ENCODE measurements around the gene MATCAP1.
A peak's percentile ranks its signal among the peaks of the same experiment; 100 is the strongest.

Gene MATCAP1

GRCh38 chr16:67226804-67227566 lies 43.2 kb upstream of the MATCAP1 start, which contains the start of gene TMEM208:
TSS of gene TMEM208 (plus strand) at chr16:67227130. CDS start at chr16:67227219, 89 bp downstream.
- Histone ChIP-seq H3F3A (ENCODE audit: insufficient read depth, low read length) (no peaks in the 10 kb centered on the region), H3K27ac (ENCODE audit: low read depth, low read length, poor library complexity, severe bottlenecking) (no peak within 1 kb of the TSS), H3K27me3 (ENCODE audit: insufficient read depth, low read length) (no peaks in the 10 kb centered on the region), H3K9ac (ENCODE audit: low read length) (peak within 1 kb of the TSS; percentile 82), H3K4me1 (ENCODE audit: insufficient read depth, low read length, severe bottlenecking) (peaks cover 17% of the 10 kb centered on the region), H3K4me2 (ENCODE audit: low read length) (peak within 1 kb of the TSS; percentile 88), H4K20me1 (ENCODE audit: insufficient read depth, low read length) (no peaks in the 10 kb centered on the region), H3K79me2 (ENCODE audit: insufficient read depth, low read length) (peaks cover 9% of the 10 kb centered on the region), H3K4me3 (ENCODE audit: low read depth, low read length, poor library complexity, severe bottlenecking) (peak within 1 kb of the TSS; percentile 88), H3K9me2 (ENCODE audit: low read depth, low read length) (no peaks in the 10 kb centered on the region), H3K36me3 (ENCODE audit: insufficient read depth, low read length) (peaks cover 38% of the 10 kb centered on the region), H3K9me3 (ENCODE audit: low read length) (no peaks in the 10 kb centered on the region), H2AFZ (ENCODE audit: low read length) (no peak within 1 kb of the TSS)
- no peak for TF ChIP-seq EZH2 (IDR thresholded peaks at IDR 0.05; ENCODE audit: borderline replicate concordance, low read length)
- TF ChIP-seq CTCF (IDR thresholded peaks at IDR 0.05; ENCODE audit: low read length) = peak; percentile 46; the same call in 1 of the 2 replicates

DNA sequence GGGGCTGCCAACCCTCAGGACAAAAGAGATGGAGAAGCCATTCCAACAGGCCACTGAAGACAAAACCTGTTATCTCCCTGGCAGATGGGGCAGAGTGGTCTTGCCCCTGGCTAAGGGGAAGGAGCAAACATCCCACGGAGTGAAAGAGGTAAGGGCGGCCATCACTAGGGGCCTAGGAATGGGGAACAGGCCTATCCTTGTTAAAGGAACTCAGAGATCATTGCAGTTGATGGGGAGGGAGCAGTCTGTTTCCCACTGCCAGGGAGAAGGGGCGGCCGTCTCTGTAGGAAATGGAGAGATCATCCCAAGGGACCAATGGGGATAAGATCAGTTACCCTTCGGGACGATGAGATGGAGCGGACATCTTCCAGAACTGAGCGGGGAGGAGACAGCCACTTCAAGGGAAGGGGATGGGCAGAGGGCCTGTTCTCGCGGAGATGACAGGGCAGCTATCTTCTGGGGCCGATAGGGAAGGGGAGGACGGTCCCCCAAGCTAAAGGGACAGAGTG lies 42.6 kb upstream of the MATCAP1 start:
- Histone ChIP-seq H3K36me3 (ENCODE audit: insufficient read depth, low read length) (peaks cover 32% of the 10 kb centered on the region), H3K4me2 (ENCODE audit: low read length) (peak overlapping the region; percentile 76), H3K9ac (ENCODE audit: low read length) (peak overlapping the region; percentile 69), H3F3A (ENCODE audit: insufficient read depth, low read length) (no peaks in the 10 kb centered on the region), H3K9me2 (ENCODE audit: low read depth, low read length) (no peaks in the 10 kb centered on the region), H3K4me3 (ENCODE audit: low read depth, low read length, poor library complexity, severe bottlenecking) (peak overlapping the region; percentile 88), H4K20me1 (ENCODE audit: insufficient read depth, low read length) (no peaks in the 10 kb centered on the region), H3K4me1 (ENCODE audit: insufficient read depth, low read length, severe bottlenecking) (peaks cover 17% of the 10 kb centered on the region), H3K79me2 (ENCODE audit: insufficient read depth, low read length) (peaks cover 9% of the 10 kb centered on the region), H3K27me3 (ENCODE audit: insufficient read depth, low read length) (no peaks in the 10 kb centered on the region), H3K27ac (ENCODE audit: low read depth, low read length, poor library complexity, severe bottlenecking) (no peak overlapping the region), H3K9me3 (ENCODE audit: low read length) (no peaks in the 10 kb centered on the region), H2AFZ (ENCODE audit: low read length) (no peak overlapping the region)
- no peak for TF ChIP-seq EZH2 (IDR thresholded peaks at IDR 0.05; ENCODE audit: borderline replicate concordance, low read length)
- no peak for TF ChIP-seq CTCF (IDR thresholded peaks at IDR 0.05; ENCODE audit: low read length)

DNA sequence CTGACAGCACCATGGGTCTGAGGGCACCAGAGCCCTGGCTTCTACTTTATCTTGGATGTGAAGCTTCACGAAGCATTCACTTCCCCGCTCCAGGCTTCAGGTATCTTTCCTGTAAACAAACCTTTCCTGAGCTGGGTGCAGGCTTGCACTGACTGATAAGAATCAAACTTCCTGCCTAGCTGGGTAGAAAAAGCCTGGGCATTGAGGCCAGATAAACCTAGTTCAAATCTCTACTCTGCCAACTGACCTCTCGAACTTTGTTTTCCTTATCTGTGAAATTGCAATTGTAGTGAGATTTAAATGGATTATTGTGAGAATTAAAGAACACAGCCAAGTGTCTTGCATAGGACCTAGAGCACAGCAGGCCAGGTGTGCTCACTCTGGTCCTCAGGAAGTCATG lies 40.2 kb upstream of the MATCAP1 start:
- Histone ChIP-seq H3K9ac (ENCODE audit: low read length) (no peak overlapping the region), H4K20me1 (ENCODE audit: insufficient read depth, low read length) (no peaks in the 10 kb centered on the region), H3K4me3 (ENCODE audit: low read depth, low read length, poor library complexity, severe bottlenecking) (no peak overlapping the region), H3F3A (ENCODE audit: insufficient read depth, low read length) (no peaks in the 10 kb centered on the region), H3K4me1 (ENCODE audit: insufficient read depth, low read length, severe bottlenecking) (peaks cover 17% of the 10 kb centered on the region), H3K9me2 (ENCODE audit: low read depth, low read length) (no peaks in the 10 kb centered on the region), H3K27me3 (ENCODE audit: insufficient read depth, low read length) (no peaks in the 10 kb centered on the region), H2AFZ (ENCODE audit: low read length) (no peak overlapping the region), H3K36me3 (ENCODE audit: insufficient read depth, low read length) (peaks cover 9% of the 10 kb centered on the region), H3K4me2 (ENCODE audit: low read length) (no peak overlapping the region), H3K9me3 (ENCODE audit: low read length) (no peaks in the 10 kb centered on the region), H3K27ac (ENCODE audit: low read depth, low read length, poor library complexity, severe bottlenecking) (no peak overlapping the region), H3K79me2 (ENCODE audit: insufficient read depth, low read length) (peaks cover 9% of the 10 kb centered on the region)
- no peak for TF ChIP-seq EZH2 (IDR thresholded peaks at IDR 0.05; ENCODE audit: borderline replicate concordance, low read length)
- no peak for TF ChIP-seq CTCF (IDR thresholded peaks at IDR 0.05; ENCODE audit: low read length)

Measured in OCI-LY1 (cell line).